Astrocyte (in vitro differentiated cells and primary cell): ENCODE results near the gene ASTN1.
A peak's percentile ranks its signal among the peaks of the same experiment; 100 is the strongest.

ENCODE experiments used
- CTCF ChIP-seq: IDR thresholded peaks from 2 replicates; pipeline ENCODE4 v1.5.1; 2011; ENCODE audit warnings: low read depth, mild to moderate bottlenecking, inconsistent platforms, low read length, moderate library complexity; ENCODE audit not compliant: insufficient read depth
- EZH2 ChIP-seq: IDR thresholded peaks from 2 replicates; pipeline ENCODE4 v1.6.1; 2012; ENCODE audit warnings: mild to moderate bottlenecking, low read length, inconsistent platforms; ENCODE audit not compliant: insufficient read depth

- TF ChIP-seq CTCF (peak; percentile 48), EZH2 (no peak)
These were observed 20.7 kb upstream of the ASTN1 start for GRCh38 chr1:177185209-177185608.
